Stimulated activated memory B cell treated with anti-CD40 and anti-IgM and Interleukin-4, amounts not matched to agents 10 μg/mL and 1 μg/mL and 100 μg/mL, for 72 hours (primary cell): ENCODE measurements around the gene CFAP97.
"Not testable (repeated sequence)": the region's sequence is repeated elsewhere in the genome, so short reads cannot be mapped to it uniquely, and the experiment has no call there.

Source experiments
- ATAC-seq: fragments of 150-1000 bp; cut with Tn5 transposase; 2 replicates; pipeline ENCODE4 v1.10.0; 2021
- H3K27ac Mint-ChIP-seq: one replicate; pipeline ENCODE4 v1.8.0; 2022; ENCODE audit warnings: mild to moderate bottlenecking, mixed read lengths
- H3K27me3 Mint-ChIP-seq: one replicate; pipeline ENCODE4 v1.8.0; 2022; ENCODE audit warnings: mixed read lengths
- H3K36me3 Mint-ChIP-seq: one replicate; pipeline ENCODE4 v1.8.0; 2022; ENCODE audit warnings: mixed read lengths
- H3K4me1 Mint-ChIP-seq: one replicate; pipeline ENCODE4 v1.8.0; 2022; ENCODE audit warnings: mixed read lengths
- H3K4me3 Mint-ChIP-seq: one replicate; pipeline ENCODE4 v1.8.0; 2022; ENCODE audit warnings: mild to moderate bottlenecking, moderate library complexity, mixed read lengths
- H3K9me3 Mint-ChIP-seq: one replicate; pipeline ENCODE4 v1.8.0; 2022; ENCODE audit warnings: mixed read lengths

CFAP97 gene

GRCh38 chr4:185211641-185212040 lies 7.8 kb upstream of the CFAP97 start:
- H3K4me1 Mint-ChIP-seq, result peaks cover 62% of the 10 kb centered on the region
- H3K4me3 Mint-ChIP-seq, result peak overlapping the region; percentile 90
- ATAC-seq, result no peak
- no peaks in the 10 kb centered on the region for H3K27me3 Mint-ChIP-seq
- no peaks in the 10 kb centered on the region for H3K36me3 Mint-ChIP-seq
- H3K27ac Mint-ChIP-seq, result peak overlapping the region; percentile 81
- H3K9me3 Mint-ChIP-seq, result no peaks in the 10 kb centered on the region

- H3K27me3 Mint-ChIP-seq, result no peaks in the 10 kb centered on the region
- no peaks in the 10 kb centered on the region for H3K36me3 Mint-ChIP-seq
- peaks cover 62% of the 10 kb centered on the region for H3K4me1 Mint-ChIP-seq
- ATAC-seq, result no peak
- H3K9me3 Mint-ChIP-seq, result no peaks in the 10 kb centered on the region
- peak overlapping the region; percentile 90 for H3K4me3 Mint-ChIP-seq
- H3K27ac Mint-ChIP-seq, result peak overlapping the region; percentile 81
Observed at GRCh38 chr4:185211035-185211434, 7.2 kb upstream of the CFAP97 start.

- Mint-ChIP-seq H3K27me3 (no peaks in the 10 kb centered on the region), H3K4me3 (peak overlapping the region; percentile 90), H3K36me3 (no peaks in the 10 kb centered on the region)
Observed at GRCh38 chr4:185210102-185210981, 6.5 kb upstream of the CFAP97 start.

GRCh38 chr4:185209852-185210101 lies 6.0 kb upstream of the CFAP97 start:
- Mint-ChIP-seq H3K4me1 (peaks cover 72% of the 10 kb centered on the region), H3K4me3 (peak overlapping the region; percentile 23)
- not testable (repeated sequence) for H3K9me3 Mint-ChIP-seq, H3K27ac Mint-ChIP-seq, H3K36me3 Mint-ChIP-seq, H3K27me3 Mint-ChIP-seq
- ATAC-seq, result peak; percentile 64

More at GRCh38 chr4:185210102-185210981, 6.5 kb upstream of the CFAP97 start:
- no peaks in the 10 kb centered on the region for H3K9me3 Mint-ChIP-seq
- H3K4me1 Mint-ChIP-seq, result peaks cover 68% of the 10 kb centered on the region
- peak; percentile 51 for ATAC-seq
- H3K27ac Mint-ChIP-seq, result peak overlapping the region; percentile 81

GRCh38 chr4:185209031-185209851 lies 5.4 kb upstream of the CFAP97 start, which contains the start of gene SNX25:
Gene SNX25, plus strand, starts transcription at chr4:185209598. Its CDS starts 229 bp downstream, at chr4:185209827.
- Mint-ChIP-seq H3K9me3 (no peaks in the 10 kb centered on the region), H3K27ac (peak within 1 kb of the TSS; percentile 81), H3K27me3 (no peaks in the 10 kb centered on the region), H3K36me3 (no peaks in the 10 kb centered on the region), H3K4me3 (peak within 1 kb of the TSS; percentile 94), H3K4me1 (peaks cover 72% of the 10 kb centered on the region)
- peak; percentile 94 for ATAC-seq

- no peaks in the 10 kb centered on the region for H3K27me3 Mint-ChIP-seq
- no peak for ATAC-seq
- no peak overlapping the region for H3K27ac Mint-ChIP-seq
- H3K4me1 Mint-ChIP-seq, result peaks cover 65% of the 10 kb centered on the region
- H3K36me3 Mint-ChIP-seq, result no peaks in the 10 kb centered on the region
- no peaks in the 10 kb centered on the region for H3K9me3 Mint-ChIP-seq
- no peak overlapping the region for H3K4me3 Mint-ChIP-seq
Observed at GRCh38 chr4:185207466-185207865, 3.7 kb upstream of the CFAP97 start.

- Mint-ChIP-seq H3K9me3 (no peaks in the 10 kb centered on the region), H3K4me1 (peaks cover 60% of the 10 kb centered on the region), H3K36me3 (peaks cover under 1% of the 10 kb centered on the region), H3K27ac (peak overlapping the region; percentile 92), H3K4me3 (peak overlapping the region; percentile 19), H3K27me3 (no peaks in the 10 kb centered on the region)
- no peak for ATAC-seq
Observed at GRCh38 chr4:185205697-185206342, 2.0 kb upstream of the CFAP97 start.

- peak overlapping the region; percentile 92 for H3K27ac Mint-ChIP-seq
- not testable (repeated sequence) for H3K27me3 Mint-ChIP-seq, ATAC-seq, H3K36me3 Mint-ChIP-seq, H3K9me3 Mint-ChIP-seq
- H3K4me3 Mint-ChIP-seq, result peak overlapping the region; percentile 89
- H3K4me1 Mint-ChIP-seq, result peaks cover 58% of the 10 kb centered on the region
Observed at GRCh38 chr4:185205073-185205472, 1.3 kb upstream of the CFAP97 start.

- Mint-ChIP-seq H3K4me3 (peak overlapping the region; percentile 89), H3K27me3 (no peaks in the 10 kb centered on the region), H3K36me3 (peaks cover 13% of the 10 kb centered on the region), H3K4me1 (peaks cover 58% of the 10 kb centered on the region), H3K9me3 (no peaks in the 10 kb centered on the region), H3K27ac (peak overlapping the region; percentile 92)
- ATAC-seq, result no peak
Observed at GRCh38 chr4:185204238-185204910, 574 bp upstream of the CFAP97 start.

- ATAC-seq, result peak; percentile 4
- peak overlapping the region; percentile 92 for H3K27ac Mint-ChIP-seq
- H3K4me1 Mint-ChIP-seq, result peaks cover 48% of the 10 kb centered on the region
Observed at GRCh38 chr4:185202984-185203485, 765 bp downstream of the CFAP97 start.

GRCh38 chr4:185201977-185202962 lies 1.5 kb downstream of the CFAP97 start:
- H3K27me3 Mint-ChIP-seq, result no peaks in the 10 kb centered on the region
- peaks cover 13% of the 10 kb centered on the region for H3K36me3 Mint-ChIP-seq
- peak overlapping the region; percentile 92 for H3K27ac Mint-ChIP-seq
- H3K4me3 Mint-ChIP-seq, result peak overlapping the region; percentile 89
- ATAC-seq, result no peak
- no peaks in the 10 kb centered on the region for H3K9me3 Mint-ChIP-seq
- peaks cover 48% of the 10 kb centered on the region for H3K4me1 Mint-ChIP-seq

More at GRCh38 chr4:185202984-185203485, 765 bp downstream of the CFAP97 start:
- H3K9me3 Mint-ChIP-seq, result no peaks in the 10 kb centered on the region
- H3K27me3 Mint-ChIP-seq, result no peaks in the 10 kb centered on the region
- H3K4me3 Mint-ChIP-seq, result peak overlapping the region; percentile 89
- peaks cover 13% of the 10 kb centered on the region for H3K36me3 Mint-ChIP-seq

- H3K27ac Mint-ChIP-seq, result peak overlapping the region; percentile 17
- not testable (repeated sequence) for H3K9me3 Mint-ChIP-seq, H3K27me3 Mint-ChIP-seq, ATAC-seq, H3K4me3 Mint-ChIP-seq
- H3K36me3 Mint-ChIP-seq, result peaks cover 22% of the 10 kb centered on the region
- H3K4me1 Mint-ChIP-seq, result peaks cover 34% of the 10 kb centered on the region
Observed at GRCh38 chr4:185198189-185198588, 5.6 kb downstream of the CFAP97 start.

- ATAC-seq, result no peak
- no peak overlapping the region for H3K27ac Mint-ChIP-seq
- no peaks in the 10 kb centered on the region for H3K9me3 Mint-ChIP-seq
- peaks cover 28% of the 10 kb centered on the region for H3K36me3 Mint-ChIP-seq
- peaks cover 28% of the 10 kb centered on the region for H3K4me1 Mint-ChIP-seq
- no peak overlapping the region for H3K4me3 Mint-ChIP-seq
- no peaks in the 10 kb centered on the region for H3K27me3 Mint-ChIP-seq
Observed at GRCh38 chr4:185196437-185196836, 7.4 kb downstream of the CFAP97 start.
